GM19023 (cell line): ENCODE data around the gene RUBCN.
"Not testable (repeated sequence)": the region's sequence is repeated elsewhere in the genome, so short reads cannot be mapped to it uniquely, and the experiment has no call there.

Source experiments
- ATAC-seq: cut with Tn5 transposase; IDR thresholded peaks from one replicate; pipeline ENCODE4 v1.9.1; 2021; ENCODE audit warnings: mild to moderate bottlenecking, moderate library complexity; ENCODE audit not compliant: unreplicated experiment

The RUBCN gene

DNA sequence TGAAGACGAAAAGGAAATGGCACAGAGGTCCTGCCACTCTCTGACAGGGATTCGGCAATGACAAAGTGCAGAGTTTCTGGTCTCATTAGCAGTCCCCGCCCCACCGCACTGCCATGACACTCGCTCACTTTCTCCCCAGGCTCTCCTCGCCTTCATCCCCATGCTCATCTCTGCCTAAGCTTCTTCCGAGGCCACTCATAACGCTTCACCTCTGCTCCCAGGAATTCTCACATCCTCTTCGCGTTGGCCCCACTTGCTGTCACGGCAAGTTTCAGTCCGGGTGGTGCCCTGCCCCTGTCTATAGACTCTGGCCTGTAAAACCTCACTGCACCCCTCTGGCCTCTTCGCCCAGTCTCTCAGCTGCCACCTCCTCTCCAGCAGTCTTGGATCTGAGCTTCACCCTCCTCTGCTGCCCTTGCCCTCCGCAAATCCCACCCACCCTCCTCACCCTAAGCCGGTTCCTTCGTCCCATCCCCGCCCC is 654 bp downstream of the RUBCN start:
- no peak for ATAC-seq

DNA sequence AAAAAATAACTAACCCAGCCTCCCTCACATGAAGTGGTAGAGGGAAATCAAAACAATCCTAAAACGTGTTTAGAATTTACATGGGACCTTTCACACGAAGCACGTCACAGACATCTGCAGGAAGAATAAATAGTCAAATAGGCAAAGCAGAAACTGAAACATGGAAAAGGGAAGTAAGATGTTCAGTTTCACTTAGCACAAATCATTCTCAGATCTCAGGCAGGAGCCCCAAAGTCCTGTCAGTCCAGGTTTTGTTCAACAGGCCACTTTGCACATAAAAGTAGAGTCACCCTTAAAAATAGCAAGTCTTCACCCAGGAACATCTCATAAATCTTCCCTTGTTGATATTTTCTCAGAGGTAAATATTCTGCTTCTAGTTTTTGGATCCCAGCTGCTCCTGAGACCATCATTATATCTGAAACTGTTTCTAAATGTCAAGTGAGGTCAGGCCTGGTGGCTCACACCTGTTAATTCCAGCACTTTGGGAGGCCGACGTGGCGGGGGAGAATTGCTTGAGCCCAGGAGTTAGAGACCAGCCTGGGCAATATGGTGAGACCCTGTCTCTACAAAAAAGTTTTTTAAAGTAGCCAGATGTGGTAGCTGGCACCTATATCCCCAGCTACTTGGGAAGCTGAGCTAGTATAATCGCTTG is 1.9 kb downstream of the RUBCN start:
- peak; percentile 29 for ATAC-seq

DNA sequence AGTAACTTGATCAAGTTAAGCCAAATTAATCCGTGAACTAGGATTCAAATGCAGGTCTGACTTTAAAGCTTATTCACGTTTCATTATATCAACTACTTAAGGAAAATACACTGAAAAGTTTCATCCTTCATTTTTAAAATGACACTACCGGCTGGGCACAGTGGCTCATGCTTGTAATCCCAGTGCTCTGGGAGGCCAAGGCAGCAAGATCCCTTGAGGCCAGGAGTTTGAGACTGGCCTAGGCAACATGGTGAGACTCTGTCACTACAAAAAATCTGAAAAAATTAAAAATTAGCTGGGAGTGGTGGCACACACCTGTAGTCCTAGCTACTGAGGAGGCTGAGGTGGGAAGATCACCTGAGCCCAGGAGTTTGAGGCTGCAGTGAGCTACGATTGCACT is 3.7 kb downstream of the RUBCN start:
- ATAC-seq, result no peak

DNA sequence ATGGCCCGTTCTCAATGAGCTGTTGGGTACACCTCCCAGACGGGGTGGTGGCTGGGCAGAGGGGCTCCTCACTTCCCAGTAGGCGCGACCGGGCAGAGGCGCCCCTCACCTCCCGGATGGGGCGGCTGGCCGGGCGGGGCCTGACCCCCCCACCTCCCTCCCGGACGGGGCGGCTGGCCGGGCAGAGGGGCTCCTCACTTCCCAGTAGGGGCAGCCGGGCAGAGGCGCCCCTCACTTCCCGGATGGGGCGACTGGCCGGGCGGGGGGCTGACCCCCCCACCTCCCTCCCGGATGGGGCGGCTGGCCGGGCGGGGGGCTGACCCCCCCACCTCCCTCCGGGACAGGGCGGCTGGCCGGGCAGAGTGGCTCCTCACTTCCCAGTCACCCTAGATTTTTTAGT is 5.2 kb downstream of the RUBCN start:
- ATAC-seq, result not testable (repeated sequence)

DNA sequence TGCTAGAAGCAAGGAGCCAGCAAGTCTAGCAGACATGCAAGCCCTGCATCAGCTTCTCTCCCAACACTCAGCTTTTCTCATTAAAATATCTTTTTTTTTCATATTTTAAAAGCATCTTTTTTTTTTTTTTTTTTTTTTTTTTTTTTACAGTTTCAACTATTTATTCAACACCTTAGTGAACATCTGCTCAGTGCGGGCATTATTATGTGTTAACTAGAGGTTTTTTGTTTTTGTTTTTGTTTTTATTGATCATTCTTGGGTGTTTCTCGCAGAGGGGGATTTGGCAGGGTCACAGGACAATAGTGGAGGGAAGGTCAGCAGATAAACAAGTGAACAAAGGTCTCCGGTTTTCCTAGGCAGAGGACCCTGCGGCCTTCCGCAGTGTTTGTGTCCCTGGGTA is 5.9 kb downstream of the RUBCN start:
- ATAC-seq, result not testable (repeated sequence)

DNA sequence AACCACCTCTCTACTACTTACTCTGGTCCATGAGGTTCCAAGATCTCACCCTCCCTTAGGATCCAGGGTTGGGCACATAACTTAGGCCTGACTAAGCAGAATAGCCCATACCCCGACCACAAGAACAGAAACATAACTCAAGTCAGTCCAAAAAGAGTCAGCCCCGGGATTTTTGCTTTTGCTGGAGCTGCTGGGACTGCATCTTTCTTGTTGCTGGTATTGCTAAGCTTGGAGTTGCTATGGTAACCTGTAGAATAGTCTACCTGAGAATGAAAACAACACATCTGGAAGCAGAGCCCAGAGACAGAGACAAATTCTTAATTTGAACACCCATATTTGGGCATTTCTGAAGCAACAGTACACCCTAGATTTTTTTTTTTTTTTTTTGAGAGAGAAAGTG is 6.5 kb downstream of the RUBCN start:
- no peak for ATAC-seq

DNA sequence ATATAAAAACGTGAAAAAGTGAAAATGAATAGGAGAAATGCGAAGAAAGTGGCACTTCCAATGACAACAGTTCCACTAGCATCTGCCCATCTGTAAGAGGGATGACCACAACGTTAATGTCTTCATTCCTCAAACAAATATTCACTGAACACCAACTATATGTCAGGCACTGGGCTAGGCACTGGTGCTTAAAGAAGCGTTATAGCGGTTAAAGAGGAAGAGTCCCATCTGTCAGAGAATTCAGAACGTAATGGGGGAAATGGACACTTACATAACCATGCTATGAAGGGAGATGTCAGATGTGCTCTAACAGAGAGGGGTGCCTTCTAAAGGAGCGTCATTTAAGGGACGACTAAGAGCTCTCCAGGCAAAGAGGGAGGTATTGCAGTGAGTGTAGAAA is 8.2 kb downstream of the RUBCN start:
- no peak for ATAC-seq

DNA sequence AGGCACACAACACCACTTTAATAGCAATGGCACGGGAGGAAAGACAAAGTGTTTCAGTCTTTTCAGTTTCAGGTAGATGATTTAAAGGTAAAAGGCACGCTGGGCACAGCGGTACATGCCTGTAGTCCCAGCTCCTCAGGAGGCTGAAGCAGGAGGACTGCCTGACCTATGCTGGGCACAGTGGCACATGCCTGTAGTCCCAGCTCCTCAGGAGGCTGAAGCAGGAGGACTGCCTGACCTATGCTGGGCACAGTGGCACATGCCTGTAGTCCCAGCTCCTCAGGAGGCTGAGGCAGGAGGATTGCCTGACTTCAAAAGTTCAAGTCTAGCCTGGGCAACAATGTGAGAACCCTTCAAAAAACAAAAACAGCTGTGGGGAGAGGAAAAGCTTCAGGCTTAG is 8.8 kb downstream of the RUBCN start:
- ATAC-seq, result not testable (repeated sequence)

DNA sequence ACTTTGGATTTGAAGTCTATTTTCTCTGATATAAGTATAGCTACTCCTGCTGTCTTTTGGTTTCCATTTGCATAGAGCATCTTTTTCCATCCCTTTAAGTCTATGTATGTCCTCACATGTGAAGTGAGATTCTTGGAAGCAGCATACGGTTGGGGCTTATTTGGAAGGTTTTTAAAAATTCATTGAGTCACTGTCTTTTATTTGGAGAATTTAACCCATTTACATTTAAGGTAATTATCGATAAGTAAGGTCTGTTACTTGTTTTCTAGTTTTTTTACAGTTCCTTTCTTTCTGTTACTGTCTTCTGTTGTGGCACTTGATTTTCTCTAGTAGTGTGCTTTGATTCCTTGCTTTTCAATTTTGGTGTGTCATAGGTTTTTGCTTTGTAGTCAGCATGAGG is 14.0 kb downstream of the RUBCN start:
- ATAC-seq, result no peak

DNA sequence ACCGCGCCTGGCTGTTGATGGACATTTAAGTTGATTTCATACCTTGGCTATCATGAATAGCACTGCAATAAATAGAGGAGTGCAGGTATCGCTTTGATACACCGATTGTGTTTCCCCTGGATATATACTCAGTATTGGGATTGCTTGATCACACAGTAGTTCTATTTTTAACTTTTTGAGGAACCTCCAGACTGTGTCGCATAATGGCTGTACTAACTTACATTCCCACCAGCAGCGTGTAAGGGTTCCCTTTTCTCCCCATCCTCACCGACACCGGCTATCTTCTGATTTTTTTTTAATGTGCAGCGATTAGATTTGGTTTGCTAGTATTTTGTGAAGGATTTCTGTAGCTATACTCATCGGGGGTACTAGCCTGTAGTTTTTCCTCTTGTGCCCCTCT is 16.0 kb downstream of the RUBCN start:
- ATAC-seq, result no peak

DNA sequence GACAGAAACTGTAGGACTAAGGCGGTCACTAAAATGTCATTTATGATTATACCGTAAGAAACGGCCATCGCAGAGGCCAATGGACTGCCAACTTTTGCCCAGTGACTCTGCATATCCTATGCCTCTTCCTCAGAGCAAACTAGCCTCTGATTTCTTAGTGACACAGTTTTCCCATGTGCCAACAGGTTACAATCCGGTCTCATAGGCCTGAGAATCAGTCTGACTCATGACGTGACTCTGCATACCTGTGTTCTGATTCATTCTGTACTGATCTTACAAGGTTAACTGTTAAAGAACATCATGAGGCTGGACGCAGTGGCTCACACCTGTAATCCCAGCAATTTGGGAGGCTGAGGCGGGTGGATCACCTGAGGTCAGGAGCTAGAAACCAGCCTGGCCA is 17.8 kb downstream of the RUBCN start:
- no peak for ATAC-seq

DNA sequence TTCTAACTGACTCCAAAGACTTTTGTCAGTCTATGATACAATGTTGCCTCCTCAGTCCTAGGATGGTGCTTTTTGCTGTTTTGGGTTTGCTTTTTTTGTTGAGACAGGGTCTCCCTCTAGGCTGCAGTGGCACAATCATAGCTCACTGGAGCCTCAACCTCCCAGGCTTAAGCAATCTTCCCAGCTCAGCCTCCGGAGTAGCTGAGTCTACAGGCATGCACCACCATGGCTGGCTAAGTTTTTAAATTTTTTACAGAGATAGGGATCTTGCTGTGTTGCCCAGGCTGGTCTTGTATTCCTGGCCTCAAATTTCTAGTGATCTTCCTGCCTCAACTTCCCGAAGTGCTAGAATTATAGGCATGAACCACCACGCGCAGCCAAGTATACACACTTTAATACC is 22.5 kb downstream of the RUBCN start:
- no peak for ATAC-seq

DNA sequence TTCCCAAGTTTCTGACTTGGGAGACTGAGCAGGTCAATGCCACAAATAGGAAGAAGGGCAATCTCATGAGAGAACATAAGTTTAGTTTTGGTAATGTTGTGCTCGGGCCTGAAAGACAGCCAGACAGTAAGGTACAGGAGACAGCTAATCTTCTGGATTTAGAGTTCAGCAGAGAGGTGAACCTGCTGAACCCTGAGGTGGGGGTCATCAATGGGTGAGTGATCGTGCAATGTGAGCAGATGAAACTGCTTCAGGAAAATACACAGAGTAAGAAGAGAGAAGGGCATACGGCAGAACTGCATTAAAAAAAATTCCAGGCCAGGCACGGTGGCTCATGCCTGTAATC is 23.3 kb downstream of the RUBCN start:
- no peak for ATAC-seq

DNA sequence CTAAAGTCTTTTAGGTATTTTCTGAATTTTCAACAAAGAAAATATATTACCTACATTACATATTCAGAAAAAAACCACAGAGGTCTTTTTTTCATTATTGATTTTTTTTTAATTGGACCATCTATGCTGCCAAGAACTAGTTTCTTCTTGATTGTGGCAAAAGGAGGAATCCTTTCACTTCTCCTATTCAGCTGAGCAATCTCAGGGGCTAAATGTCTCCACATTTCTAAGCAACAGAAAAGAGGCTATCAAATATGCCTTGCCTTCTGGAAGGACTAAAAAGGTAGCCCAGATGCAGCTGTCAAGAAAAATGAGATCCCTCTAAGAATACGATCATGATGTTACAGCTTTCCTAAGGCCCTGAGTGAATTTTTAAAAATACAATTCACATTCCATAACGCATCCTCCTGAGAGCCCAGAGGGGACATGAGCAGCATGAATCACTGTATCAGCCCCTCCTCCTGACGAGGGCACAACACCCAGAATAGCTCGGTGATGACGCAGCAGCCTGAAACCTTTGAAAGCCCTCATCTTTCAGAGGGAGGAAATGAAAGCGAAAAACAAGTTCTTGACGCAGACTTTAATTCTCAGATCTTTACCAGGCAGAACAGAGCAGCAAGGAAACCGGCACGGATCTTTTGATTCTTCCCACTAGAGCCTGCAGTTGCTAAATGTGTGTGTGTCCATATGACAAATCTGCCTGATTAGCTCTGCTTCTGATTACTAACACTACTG is 24.6 kb downstream of the RUBCN start:
- peak; percentile 86 for ATAC-seq

DNA sequence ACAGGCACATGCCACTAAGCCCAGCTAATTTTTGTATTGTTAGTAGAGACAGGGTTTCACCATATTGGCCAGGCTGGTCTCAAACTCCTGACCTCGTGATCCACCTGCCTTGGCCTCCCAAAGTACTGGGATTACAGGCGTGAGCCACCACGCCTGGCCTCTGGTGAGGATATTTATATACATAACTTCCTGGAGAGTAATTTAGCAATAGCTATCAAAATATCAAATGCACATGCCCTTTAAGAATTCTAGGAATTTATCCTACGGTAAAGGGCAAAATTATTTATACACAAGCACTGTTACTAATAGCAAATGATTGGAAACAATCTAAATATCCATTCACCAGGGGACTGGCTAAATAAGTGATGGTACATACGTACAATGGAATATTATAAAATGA is 25.7 kb downstream of the RUBCN start:
- ATAC-seq, result not testable (repeated sequence)

DNA sequence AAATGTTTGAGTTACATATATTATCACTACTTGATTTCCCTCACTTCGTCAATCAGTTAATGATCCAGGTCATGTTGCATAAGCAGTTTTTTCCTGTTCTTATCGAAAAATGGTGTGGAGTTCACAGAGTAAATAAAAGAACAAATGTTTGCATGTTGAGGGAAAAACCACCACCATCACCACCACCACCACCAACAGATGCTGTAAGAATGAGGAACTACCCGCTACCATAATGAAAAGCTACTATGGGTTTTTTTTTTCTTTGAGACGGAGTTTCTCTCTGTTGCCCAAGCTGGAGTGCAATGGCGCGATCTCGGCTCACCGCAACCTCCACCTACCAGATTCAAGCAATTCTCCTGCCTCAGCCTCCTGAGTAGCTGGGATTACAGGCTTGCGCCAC is 27.6 kb downstream of the RUBCN start:
- ATAC-seq, result no peak

DNA sequence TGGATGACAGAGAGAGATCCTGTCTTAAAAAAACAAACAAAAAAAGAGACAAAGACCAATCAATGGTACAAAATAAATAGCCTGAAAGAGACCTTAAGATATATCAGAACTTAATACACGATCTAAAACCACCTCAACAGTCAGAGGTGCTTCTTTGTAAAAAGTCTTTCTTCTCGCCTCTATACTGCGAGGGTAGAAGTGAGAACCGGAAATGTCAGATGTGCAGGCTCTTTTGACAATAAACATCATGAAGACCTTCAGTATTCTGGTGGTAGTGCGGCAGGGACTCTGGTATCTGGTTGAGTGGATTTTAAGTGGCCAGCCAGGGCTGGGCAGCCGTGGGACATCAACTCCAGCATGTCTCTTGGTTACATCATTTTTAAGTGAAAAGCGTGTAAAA is 30.0 kb downstream of the RUBCN start:
- no peak for ATAC-seq

DNA sequence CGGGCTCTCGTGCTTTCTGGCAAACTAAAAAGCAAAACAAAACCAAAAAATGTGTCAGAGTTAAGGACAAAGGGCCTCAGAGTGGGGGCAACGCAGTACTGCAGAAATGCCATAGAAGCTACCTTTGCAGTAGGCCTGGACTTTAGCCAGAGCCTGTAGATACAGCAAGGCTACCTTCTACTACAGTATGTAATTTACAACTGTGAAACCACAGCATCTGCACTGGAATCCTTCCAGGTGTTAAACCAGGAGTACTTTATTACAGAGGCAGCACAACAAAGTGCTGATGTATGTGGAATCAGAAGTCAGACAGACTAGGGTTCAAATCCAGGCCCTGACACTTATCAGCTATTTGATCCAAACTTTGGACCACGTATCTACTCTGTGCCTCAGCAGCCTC is 34.9 kb downstream of the RUBCN start:
- no peak for ATAC-seq

DNA sequence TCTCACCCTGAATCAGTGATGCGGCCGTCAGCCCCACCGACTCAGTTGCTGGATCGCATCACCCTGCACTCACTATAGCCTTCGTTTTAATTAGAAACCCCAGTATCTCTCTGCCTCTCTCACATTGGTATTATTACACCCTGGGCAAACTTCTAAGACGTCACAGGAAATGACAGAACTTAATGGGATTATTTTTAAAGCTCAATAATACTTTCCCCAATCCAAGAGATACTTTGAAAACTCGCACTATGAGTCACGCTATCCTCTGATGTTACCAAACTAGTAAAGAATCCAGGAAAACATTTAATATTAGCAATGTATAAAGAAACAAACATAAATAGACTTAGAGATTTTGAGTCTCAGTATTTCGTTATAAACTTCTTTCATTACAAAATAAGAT is 36.6 kb downstream of the RUBCN start:
- no peak for ATAC-seq

DNA sequence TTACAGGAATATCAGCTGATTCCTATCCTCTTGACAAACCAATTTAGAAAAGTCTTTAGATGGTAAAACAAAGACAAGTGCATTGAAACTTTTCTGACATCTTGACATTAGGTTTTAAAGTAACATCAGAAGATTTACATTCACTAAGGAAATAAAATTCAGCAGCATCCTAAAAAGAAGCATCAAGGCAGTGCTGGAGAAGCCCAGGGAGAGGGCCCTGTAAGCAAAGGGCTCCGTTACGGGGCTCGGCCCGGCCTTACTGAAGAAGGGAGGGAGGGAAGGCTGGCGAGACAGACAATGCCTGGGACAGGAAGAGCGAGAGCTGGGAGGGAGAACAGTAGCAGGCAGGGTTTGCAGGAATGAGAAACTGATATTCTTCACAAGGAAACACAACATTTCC is 39.3 kb downstream of the RUBCN start:
- no peak for ATAC-seq

DNA sequence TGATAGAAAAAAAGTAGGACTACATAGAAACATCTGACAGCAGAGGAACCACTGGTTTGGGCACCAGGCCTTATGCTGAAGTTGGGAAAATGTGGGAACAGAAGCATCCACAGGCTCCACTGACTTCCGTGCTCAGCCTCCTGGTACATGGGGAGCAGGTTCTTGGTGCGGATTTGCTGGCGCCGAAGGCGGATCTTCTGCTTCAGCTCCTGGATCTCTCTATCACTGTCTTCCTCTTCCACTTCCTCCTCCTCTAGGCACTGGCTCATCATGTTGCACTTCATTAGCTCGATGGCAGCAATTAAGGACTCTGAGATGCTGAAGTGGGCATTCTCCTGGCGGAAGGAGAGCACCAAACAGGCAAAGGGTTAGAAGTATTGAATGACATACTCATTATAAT is 42.5 kb downstream of the RUBCN start:
- no peak for ATAC-seq

DNA sequence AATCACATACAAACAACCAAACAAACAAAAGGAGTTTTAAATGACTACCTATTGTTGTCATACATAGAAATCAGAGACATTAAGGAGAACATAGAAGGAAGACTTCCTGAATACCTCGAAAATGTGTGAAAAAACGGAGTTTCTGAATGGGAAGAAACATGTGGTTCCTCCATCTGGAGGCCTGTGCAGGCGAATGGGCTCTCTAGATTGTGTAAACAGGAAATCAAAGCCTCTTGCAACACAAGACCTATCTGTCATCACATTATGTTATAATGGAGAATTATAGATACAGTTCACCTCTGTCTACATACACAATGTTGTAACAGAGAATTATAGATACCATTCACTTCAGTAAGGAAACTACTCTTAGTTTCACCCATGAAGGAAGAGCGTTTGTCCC is 44.1 kb downstream of the RUBCN start:
- ATAC-seq, result no peak

DNA sequence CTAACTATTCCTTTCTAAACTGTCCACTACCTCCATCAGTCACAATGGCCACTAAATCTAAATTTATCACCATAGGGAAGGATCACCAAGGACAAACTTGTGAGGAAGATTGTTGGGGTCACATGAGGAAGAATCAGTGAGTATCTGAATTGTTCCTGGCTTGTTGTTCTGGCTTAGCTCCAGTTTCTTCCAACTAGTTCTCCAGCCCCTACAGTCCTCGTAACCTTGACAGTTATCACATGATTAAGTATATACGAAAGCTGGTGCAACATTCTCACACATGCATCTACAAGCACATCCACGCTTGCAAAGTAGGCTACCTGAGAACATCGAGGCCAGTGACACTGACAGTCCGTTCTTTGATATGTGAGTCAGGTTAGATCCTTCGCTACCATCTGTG is 46.0 kb downstream of the RUBCN start:
- no peak for ATAC-seq
